NCI-H460 (cell line): ENCODE results near the gene FUT3. TPM values are rescaled to one million over a fixed set of nuclear protein-coding genes. Genes with fewer than 3 reads are reported as not detected.

Experiments used
- DNase-seq: peaks from one replicate; pipeline ENCODE4 v3.0.0-alpha.2; 2016; ENCODE audit warnings: low read depth; ENCODE audit errors: extremely low read depth
- total RNA-seq: library from RNA; depleted of rRNA; stranded (reverse); fragments of >200 nt; shearing (Covaris generic); gene quantifications from 2 replicates; pipeline ENCODE4 v1.2.3, GENCODE V29; 2014

The FUT3 gene
- total RNA-seq, 1 experiment from 2014 or later, result not detected

- peak; percentile 90 for DNase-seq
Observed at GRCh38 chr19:5827891-5828660, 23.2 kb downstream of the FUT3 start.

- DNase-seq, result no peak
Observed at GRCh38 chr19:5827342-5827890, 23.8 kb downstream of the FUT3 start.

- DNase-seq, result peak; percentile 54
Observed at GRCh38 chr19:5826531-5827341, 24.5 kb downstream of the FUT3 start.

- DNase-seq, result no peak
Observed at GRCh38 chr19:5825178-5825577, 26.1 kb downstream of the FUT3 start.

GRCh38 chr19:5824751-5825150 lies 26.5 kb downstream of the FUT3 start:
- no peak for DNase-seq

- peak; percentile 58 for DNase-seq
Observed at GRCh38 chr19:5823579-5824281, 27.5 kb downstream of the FUT3 start.

GRCh38 chr19:5822181-5822844 lies 28.9 kb downstream of the FUT3 start:
- DNase-seq, result no peak

- no peak for DNase-seq
Observed at GRCh38 chr19:5821521-5822180, 29.6 kb downstream of the FUT3 start.

GRCh38 chr19:5820785-5821184 lies 30.5 kb downstream of the FUT3 start:
- no peak for DNase-seq

GRCh38 chr19:5818594-5818993 lies 32.7 kb downstream of the FUT3 start:
- no peak for DNase-seq

GRCh38 chr19:5817218-5817617 lies 34.0 kb downstream of the FUT3 start:
- DNase-seq, result no peak

- no peak for DNase-seq
Observed at GRCh38 chr19:5814852-5815246, 36.4 kb downstream of the FUT3 start.

- DNase-seq, result no peak
Observed at GRCh38 chr19:5814123-5814851, 37.0 kb downstream of the FUT3 start.

GRCh38 chr19:5811117-5811516 lies 40.1 kb downstream of the FUT3 start:
- DNase-seq, result no peak

- no peak for DNase-seq
Observed at GRCh38 chr19:5809469-5809868, 41.8 kb downstream of the FUT3 start.

- DNase-seq, result no peak
Observed at GRCh38 chr19:5809053-5809452, 42.2 kb downstream of the FUT3 start.

GRCh38 chr19:5808120-5808816 lies 43.0 kb downstream of the FUT3 start:
- no peak for DNase-seq

GRCh38 chr19:5806905-5807304 lies 44.3 kb downstream of the FUT3 start:
- DNase-seq, result no peak

GRCh38 chr19:5806133-5806489 lies 45.1 kb downstream of the FUT3 start:
- no peak for DNase-seq
